GM21528 (cell line): ENCODE data around the gene PHLDA3.

Experiments
- ATAC-seq: cut with Tn5 transposase; IDR thresholded peaks from one replicate; pipeline ENCODE4 v1.9.1; 2021; ENCODE audit warnings: mild to moderate bottlenecking, moderate library complexity; ENCODE audit not compliant: unreplicated experiment, low FRiP score

Gene PHLDA3

GRCh38 chr1:201468501-201468843 lies 516 bp downstream of the PHLDA3 start:
- ATAC-seq = peak; percentile 56

- no peak for ATAC-seq
Observed at GRCh38 chr1:201466492-201466891, 2.5 kb downstream of the PHLDA3 start.

DNA sequence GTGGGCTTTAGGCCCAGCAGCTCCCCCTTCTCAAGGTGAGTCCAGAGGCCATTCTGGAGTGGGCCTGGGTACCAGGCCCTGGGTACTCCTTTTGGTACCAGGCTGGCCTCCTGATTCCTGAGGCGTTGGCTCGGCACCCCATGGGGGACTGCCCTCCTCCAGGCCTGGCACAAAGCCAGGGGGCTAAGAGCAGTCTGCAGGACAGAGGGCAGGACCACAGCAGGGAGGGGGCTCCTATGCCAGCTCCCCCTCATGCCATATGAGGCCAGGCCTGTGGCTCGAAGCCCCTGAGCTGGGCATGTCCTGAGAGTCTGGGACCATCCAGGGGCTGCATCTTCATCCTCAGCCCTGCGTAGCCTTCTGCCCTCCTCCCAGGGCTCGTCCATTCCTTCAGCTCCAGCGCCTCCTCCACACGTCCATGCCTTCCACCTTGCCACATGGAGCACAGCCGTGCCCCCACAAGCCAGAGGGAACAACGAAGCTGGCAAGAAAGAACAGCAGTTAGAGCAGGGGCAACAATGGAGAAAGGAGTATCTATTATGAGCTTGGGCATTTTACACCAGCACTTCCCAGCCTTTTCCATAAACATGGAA lies 3.2 kb downstream of the PHLDA3 start:
- ATAC-seq = no peak

DNA sequence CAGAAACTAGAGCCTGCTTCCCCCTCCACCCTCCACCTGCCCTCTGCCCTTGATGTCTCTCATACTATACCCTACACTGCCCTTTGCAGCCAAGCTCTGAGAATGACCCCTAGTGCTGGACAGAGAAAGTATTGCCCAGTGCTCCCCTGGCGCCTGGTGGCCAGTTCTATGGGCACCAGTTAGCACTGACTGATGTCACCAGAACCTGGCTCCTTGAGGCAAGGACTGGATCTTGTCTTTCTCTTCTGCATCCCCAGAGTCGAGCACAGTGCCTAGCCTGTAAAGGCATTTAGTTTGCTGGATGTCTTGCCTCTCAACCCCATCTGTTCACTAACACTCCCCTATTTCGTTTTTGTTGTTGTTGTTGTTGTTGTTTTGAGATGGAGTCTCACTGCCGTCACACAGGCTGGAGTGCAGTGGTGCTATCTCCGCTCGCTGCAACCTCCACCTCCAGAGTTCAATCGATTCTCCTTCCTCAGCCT lies 5.9 kb downstream of the PHLDA3 start:
- no peak for ATAC-seq

DNA sequence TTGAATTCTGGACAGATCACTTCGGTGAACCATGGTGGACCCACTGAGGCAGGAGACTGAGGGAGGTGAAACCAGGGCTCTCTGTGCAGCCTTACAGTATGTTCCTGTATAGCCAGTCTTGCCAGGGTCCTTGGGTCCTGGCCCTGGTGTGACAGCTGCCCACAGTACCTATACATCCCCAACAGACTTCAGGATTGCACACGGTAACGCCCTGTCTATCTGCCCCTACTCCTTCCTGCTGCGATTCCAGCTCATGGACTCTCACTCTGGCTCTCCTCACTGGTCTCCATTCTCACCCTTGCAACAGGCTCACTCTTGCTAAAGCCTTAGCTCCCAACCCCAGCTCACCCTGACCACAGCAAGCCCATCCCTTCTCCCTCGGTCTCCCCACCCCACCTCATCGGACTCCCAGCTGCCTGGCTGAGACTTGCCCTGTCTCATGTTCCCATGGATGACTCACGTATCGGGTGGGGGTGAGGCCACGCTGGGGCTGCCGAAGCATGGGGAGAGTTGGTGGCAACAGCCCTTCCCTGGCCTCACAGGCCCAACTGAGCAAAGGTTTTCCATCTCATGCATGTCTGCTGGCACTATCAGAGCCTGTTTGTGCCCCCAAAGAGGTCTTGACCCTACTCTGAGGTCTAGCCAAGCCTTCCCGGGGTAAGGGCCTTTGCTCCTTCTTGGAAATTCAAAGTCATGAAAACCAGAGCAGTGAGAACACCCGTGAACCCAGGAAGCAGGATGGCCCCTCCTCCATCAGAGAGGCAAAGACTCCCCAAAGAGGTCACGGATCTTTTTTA lies 7.1 kb downstream of the PHLDA3 start:
- no peak for ATAC-seq

- ATAC-seq = no peak
Observed at GRCh38 chr1:201460814-201461644, 8.0 kb downstream of the PHLDA3 start.

- ATAC-seq = no peak
Observed at GRCh38 chr1:201459775-201460174, 9.2 kb downstream of the PHLDA3 start.

DNA sequence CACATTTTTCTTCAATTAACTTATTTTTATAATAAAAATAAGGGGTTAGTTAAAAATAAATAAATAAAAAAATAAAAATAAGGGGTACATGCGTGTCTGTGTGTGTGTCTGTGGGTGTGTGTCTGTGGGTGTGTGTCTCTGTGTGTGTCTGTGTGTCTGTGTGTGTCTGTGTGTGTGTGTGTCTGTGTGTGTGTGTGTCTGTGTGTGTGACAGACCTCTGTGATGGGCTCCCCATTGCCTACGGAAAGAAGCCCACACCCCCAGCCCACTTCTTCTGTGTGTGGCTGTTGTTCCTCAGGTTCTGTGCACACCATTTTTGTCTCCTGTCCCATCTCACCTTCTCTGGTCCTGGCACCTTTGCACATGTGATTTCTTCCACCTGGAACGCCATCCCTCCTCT lies 9.9 kb downstream of the PHLDA3 start:
- no peak for ATAC-seq

DNA sequence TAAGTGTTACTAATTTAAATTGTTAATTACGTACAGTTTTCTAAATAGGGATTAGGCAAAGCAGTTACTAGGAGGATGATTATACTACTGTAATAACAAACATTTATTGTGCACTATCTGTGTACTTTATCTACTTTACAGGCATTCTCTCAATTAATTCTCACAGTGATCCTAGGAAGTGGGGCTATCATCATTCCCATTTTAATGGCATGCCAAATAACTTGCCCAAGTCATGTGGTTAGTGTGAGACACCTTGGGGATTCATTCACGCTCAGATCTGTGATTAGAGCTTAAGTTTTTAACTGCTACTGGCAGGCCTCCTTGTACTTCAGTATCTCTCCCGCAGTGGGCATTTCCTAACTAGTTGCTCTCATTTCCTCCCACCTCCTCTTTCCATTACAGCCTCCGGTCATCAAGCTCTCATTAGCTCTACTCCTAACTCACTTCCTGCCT lies 11.5 kb downstream of the PHLDA3 start:
- no peak for ATAC-seq

DNA sequence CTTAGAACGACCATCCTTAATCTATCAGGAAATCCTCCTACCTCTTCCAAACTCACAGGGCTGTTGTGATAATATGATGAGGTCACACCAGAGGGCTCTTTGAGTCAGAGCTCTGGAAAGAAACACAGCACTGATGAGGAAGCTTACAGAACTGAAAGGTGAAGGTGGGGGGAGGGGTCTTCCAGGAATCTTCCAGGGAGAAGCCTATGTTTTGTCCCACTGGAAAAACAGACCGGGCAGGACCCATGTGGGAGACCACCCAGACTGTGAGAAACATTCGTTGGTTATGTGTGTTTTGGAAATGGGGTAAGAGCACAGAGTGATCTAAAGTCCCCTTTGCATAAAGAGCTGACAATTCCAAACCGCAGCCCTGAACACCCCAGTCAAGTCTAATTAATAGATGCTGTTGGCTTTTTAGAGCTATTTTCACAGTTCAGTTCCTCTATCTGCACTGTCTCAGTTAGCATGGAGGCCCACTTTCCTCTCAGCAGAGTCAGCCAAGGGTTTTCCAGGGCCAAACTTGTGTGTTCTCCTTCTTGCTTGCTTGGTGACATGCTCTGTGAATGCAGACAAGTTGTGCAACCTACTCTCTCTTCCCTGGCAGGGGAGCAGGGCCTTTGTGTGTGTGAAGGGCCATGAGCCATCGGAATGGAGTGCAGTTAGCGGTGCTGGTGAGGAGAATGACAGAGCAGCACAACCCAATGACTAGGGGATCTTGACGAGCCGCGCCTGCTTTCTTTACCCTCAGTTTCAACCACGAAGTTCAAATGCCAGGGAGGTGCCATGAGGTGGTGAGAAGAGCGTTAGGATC lies 12.3 kb downstream of the PHLDA3 start:
- no peak for ATAC-seq

DNA sequence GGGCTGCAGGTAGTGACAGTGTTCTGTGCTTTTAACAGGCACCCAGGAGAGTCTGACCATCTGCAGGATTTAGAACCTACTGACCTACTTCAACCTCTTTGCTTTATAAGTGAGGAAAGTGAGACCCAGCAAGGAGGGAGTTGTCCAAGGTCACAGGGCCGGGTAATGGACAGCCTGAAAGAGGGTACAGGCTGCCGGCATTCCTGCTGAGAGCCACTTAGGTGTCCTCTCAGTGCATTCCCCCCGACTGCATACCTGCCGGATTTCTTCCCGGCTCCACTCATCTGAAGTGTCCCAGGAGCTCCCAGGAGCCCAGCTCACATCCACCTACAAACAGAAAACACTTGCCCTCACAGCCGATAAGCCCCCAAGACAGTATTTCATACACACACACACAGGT lies 13.9 kb downstream of the PHLDA3 start:
- no peak for ATAC-seq

DNA sequence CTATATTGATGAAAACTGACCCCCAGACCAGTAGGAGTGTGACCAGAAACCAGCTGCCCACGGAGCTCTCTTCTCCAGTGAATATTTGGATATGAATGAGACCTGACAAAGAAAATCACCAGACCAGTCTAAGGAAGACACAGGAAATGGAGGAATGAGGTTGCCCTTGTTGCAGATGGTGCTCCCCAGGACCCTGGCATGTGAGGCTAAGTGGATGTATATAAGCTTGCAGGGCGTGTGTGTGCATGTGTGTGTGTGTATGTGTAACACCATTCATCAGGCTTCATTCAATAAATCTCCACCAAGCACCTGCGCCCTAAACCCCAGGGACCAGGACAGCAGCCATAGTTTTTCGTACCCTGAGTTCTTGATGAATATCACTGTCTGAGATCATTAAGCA lies 14.4 kb downstream of the PHLDA3 start:
- ATAC-seq = no peak

GRCh38 chr1:201452866-201453265 lies 16.1 kb downstream of the PHLDA3 start:
- no peak for ATAC-seq

GRCh38 chr1:201450721-201451291 lies 18.2 kb downstream of the PHLDA3 start:
- ATAC-seq = no peak

DNA sequence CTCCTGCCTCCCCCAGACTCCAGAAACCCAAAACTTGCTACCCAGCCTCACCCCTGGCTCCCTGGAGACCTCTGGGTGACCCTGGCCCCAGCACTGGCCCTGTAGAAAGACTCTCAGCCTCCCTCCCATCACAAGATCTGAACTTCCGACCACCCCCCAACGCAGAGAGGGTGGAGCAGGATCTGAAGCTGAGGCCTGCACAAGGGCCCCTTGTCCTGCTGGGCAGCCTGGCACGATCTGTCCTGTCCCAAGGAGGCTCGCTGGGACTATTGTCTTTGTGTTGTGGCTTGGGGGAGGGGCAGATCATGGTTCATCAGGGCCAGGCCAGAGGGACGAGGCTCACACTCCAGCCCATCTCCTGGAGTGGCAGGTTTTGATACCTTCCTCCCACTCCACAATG lies 20.0 kb downstream of the PHLDA3 start:
- no peak for ATAC-seq

GRCh38 chr1:201447903-201448871 lies 20.8 kb downstream of the PHLDA3 start:
- peak; percentile 74 for ATAC-seq

- no peak for ATAC-seq
Observed at GRCh38 chr1:201445310-201445709, 23.7 kb downstream of the PHLDA3 start.

DNA sequence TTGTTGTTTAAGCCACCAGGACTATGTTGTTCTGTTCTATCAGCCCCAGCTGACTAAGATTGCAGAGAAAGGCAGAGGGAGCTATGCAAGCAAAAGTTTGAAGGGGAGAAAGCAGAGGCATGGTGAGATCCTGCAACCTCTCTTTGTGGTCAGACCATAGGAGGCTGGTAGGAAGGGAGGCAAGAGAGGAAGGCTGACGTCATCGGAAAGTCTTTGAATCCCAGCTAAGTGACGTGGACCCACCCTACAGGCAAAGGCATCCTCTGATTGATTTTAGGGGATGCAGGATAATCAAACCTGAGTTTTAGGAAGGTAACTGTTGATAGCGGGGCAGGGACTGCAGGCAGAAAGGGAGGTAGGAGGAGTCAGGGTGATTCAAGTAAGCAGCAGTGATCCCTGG lies 24.2 kb downstream of the PHLDA3 start:
- ATAC-seq = no peak

DNA sequence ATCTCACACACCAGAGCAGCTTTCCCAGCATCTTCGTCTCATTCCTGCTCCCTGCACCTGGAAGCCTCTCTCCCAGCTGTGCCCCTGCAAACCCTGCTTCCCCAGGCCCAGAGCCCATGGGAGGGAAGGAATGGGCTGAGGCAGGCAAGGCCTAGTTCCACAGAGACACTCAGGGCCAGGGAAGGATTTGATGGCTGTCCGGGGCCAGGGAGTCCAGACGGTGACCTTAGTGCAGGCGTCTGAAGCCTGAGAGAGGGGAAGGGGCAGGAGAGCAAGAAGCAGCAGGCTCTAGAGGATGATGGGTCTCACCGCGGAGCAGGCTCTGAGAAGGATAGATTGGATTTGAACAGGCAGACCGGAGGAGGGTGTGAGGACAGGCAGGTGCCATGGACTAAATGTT lies 25.2 kb downstream of the PHLDA3 start:
- ATAC-seq = no peak
